Measurements from ENCODE around the gene FOXK1.

The FOXK1 gene

DNA sequence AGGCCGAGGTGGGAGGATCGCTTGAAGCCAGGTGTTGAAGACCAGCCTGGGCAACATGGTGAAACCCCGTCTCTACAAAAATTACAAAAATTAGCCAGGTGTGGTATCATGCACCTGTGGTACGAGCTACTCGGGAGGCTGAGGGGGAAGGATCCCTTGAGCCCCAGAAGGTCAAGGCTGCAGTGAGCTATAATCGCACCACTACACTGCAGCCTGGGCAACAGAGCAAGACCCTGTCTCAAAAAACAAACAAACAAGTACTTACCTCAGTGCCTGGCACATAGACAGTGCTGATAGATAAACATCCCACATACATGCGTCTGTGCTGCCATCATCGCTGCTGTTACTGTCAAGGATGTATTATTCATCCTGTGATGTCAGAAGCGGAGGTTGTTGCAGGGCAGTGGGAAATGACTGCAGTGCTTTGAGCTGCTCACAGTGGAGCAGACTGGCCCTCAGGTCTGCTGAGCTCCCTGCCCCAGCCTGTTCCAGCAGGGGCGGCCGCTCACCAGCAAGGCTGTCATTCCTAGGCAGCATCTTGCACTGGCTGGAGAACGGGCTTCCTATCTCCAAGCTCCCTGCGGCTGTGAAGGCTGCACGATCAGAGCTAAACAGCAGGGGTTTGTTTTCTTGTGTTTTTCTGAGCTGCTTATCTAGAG, 18.6 kb downstream of the FOXK1 start:
- DNase-seq = no peak

DNA sequence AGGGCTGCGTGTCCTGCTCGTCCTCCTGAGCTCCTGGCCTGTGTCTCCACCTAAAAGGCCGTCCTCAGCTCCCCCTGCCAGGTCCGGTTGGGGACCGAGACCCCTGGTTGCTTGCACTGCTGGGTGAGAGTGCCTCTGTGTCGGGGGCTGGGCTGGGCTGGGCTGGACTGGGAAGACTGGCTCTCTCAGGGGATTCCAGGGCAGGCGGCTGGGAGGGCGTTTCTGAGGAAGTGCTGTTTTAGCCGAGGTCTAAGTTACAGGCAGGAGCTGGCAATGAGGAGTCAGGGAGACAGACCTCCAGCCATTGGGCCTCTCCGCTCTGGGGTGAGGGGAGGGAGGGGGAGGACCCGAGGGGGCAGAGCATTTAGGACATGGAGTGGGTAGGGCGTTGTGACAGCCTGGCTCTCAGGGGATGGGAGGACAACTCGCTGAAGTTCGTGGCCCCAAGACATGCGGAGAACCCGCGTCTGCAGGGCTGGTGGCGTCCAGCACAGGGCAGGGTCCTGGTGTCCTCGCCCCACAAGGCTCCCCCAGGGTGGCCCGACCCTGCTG, 20.9 kb downstream of the FOXK1 start:
- no peak for DNase-seq

GRCh38 chr7:4703532-4703931, 21.4 kb downstream of the FOXK1 start:
- no peak for DNase-seq

GRCh38 chr7:4706384-4707216, 24.5 kb downstream of the FOXK1 start:
- no peak for DNase-seq

DNA sequence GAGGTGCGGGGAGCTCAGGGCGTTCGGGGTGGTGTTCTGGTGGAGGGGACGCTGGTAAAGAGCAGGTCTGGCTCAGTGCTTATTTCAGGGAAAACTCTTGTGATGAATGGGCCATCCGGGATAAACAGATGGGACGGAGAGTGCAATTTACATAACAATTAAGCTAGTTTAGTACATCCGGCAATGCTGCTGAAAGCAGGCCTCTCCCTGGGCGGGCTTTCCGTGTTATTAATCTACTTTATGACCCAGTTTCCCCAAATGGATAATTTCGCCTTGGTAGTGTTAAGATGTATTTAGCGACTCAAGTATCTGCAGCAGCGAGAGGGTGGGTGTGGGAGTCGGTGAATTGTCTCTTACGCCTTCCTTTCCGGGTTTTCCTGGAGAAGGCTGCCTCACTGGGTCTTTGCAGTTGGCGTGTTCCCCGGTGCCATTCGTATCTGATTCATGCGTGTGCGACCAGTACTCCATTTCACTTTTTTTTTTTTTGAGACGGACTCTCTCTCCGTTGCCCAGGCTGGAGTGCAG, 25.2 kb downstream of the FOXK1 start:
- DNase-seq = no peak

DNA sequence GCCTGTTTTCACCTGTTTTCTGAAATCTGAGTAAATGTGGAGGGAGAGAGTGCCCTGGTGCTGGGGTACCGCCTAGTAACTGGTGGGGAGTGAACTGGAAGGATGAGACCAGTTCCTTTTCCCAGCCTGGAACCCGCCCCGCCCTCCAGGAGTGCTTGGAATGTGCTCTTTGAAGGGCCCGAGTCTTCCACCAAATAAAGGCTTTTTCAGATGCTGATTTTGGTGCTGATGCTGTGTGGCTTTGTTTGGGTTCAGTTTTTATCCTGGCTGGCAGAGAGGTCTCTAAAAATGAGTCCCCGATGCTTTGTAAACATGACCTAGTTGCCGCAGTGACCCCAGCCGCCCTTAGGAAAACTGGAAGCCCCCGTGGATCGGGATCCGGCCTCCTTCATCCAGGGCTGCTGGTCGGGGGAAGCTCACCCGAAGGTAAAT, 25.9 kb downstream of the FOXK1 start:
- DNase-seq = no peak

DNA sequence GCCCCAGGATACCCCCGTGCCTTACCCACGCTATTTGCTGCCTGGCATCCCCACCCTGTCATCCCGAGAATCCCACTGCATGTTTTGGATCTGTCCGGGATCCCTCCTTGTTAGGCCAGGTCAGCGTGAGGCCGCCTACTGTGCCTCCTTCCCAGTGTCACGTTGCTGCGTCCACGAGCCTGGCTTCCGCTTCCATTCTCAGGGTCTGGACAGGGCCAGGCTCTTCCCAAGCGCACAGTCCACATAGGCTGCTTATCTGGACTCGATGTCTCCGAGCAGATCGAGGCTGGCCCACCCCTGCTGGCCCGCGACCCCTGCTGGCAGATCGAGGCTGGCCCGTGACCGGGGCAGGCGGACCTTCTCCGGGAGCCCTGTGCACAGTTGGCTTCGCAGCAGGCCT, 27.1 kb downstream of the FOXK1 start:
- DNase-seq = no peak

- DNase-seq = no peak
Measured at GRCh38 chr7:4711093-4711492, 29.0 kb downstream of the FOXK1 start.

GRCh38 chr7:4711634-4712033, 29.5 kb downstream of the FOXK1 start:
- no peak for DNase-seq

- DNase-seq = no peak
Measured at GRCh38 chr7:4712281-4713182, 30.4 kb downstream of the FOXK1 start.

DNA sequence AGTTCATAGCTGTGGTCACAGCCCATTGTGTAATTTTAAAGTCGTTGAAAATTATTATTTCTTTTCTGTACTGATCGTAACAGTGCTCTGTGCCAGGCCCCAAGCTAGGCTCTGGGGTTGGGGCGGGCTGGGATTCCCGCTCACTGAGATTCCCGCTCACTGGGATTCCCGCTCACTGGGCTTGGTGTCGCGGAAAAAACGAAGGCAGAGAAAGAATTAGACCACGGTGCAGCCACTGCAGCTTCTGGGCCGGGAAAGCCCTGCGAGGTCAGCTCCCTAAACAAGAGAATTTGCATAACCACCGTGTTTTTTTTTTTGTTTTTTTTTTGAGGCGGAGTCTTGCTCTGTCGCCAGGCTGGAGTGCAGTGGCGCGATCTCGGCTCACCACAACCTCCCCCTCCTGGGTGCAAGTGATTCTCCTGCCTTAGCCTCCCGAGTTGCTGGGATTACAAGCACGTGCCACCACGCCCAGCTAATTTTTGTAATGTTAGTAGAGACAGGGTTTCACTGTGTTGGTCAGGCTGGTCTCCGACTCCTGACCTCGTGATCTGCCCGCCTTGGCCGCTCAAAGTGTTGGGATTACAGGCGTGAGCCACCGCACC, 31.2 kb downstream of the FOXK1 start:
- DNase-seq = no peak

DNA sequence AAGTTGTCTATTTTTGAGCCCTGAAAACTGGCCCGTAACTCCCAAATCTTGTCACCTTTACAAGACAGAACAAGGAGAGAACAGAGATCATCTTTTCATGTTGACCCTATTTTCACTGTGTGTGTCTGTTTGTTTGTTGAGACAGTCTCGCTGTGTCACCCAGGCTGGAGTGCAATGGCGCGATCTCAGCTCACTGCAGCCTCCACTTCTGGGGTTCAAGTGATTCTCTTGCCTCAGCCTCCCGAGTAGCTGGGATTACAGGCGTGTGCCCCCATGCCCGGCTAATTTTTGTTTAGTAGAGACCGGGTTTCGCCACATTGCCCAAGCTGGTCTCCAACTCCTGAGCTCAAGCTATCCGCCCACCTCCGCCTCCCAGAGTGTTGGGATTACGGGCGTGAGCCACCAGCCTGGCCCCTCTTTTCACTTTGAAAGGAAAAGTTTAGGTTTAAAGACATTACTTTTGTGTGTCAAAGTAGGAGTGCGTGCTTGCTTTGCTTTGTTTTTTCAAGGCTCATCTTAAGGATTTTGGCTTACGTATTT, 32.1 kb downstream of the FOXK1 start:
- DNase-seq = no peak

- DNase-seq = no peak
Measured at GRCh38 chr7:4714767-4715409, 32.8 kb downstream of the FOXK1 start.

DNA sequence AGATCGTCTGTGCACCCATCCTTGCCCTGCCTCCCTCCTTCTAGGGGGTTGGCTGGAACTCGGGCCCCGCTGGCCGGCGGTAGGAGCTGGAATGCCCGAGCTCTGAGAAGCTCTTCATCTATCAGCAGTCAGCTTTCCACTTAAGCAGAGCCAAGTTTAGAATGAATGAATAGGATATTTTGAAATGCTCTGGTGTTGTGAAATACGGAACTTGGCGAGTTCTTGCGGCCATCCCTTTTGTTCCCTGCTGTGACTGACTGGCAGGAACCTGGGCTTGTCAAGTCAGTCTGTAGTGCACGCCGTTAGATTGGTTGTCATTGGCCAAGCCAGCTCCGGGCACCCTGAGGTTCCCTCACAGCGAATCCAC, 33.3 kb downstream of the FOXK1 start:
- no peak for DNase-seq

- no peak for DNase-seq
Measured at GRCh38 chr7:4716946-4717795, 35.1 kb downstream of the FOXK1 start.

DNA sequence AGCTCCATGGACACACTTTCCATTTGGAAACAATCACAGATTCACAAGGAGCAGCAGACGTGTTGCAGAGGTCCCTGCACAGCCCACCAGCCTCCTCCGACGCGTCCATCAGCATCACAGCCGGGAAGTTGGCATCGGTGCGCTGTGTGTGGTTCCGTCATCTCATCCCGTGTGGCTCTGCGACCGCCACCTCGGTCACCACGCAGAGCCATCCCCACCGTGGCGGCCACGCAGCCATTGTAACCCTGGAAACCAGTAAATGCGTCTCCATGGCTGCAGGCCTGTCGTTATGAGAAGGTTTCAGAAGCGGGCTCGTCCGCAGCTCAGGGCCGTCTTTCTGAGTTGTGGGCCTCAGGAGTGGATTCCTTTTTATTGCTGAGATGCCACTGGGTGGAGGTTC, 36.0 kb downstream of the FOXK1 start:
- DNase-seq = no peak

DNA sequence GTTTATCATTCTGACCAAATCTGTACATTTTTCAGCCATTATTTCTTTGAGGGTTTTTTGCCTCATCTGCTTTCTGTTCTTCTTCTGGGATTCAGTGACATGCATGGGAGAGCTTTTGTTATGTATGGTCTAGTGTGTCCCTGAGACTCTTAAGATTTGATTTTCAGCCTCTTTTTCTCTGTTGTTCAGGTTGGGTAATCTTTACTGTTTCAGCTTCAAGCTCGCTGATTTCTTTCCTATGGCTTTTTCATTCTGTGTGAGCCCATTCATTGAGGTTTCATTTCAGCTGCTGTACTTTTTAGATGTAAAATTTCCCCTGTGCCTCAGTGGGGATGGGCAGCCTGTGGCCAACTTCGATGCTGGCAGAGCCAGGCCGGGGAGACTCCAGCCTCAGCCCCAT, 38.1 kb downstream of the FOXK1 start:
- DNase-seq = no peak

DNA sequence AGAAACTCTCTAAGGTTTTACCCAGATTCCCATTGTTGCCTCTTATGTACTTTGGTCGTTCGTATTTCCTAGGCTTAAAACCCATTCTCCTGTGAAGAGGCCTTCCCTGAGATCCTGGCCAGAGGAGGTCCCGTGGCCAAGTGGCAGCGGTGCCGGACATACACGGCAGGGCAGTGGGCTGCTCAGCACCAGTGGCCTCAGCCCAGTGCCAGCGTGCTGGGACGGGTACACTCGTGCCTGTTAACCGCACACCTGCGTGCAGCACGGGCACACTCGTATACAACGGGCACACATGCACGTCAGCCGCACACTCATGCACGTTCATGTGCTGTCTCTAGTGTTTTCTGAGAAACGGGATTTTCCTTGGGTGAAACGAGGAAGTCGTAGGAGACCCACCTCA, 40.2 kb downstream of the FOXK1 start:
- no peak for DNase-seq

DNA sequence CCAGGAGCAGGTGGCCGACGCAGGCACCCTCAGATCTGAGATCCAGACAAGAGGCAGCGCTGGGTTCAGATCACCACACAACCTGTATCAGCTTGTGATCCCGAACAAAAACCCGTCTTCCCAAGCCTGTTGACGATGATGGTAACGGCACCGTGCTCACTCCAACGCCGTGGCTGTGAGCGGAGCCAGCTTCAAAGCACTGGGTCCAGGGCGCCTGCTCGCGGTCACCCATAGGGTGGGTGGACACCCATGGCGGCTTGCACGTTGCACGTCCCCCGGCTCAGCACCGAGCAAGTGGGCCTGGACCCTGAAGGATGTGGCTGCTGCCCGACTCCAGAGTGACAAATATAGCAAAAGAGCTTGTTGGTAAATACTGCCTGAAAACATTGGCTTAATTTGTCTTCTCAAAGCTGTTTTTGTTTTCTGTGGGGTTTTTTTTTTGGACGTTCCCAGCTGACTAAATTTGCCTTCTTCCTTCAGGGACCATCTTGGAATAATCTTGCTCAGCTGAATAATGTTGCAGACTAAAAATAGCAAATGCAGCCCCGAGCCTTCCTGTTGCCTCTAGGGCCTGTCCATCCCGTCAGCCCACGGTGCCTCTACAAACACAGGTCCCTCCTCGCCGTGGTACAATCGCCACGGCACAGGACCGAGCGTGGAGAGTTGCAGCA, 41.0 kb downstream of the FOXK1 start:
- no peak for DNase-seq

GRCh38 chr7:4724648-4725013, 42.5 kb downstream of the FOXK1 start:
- no peak for DNase-seq
